ENCODE results near the gene LAPTM5. TPM values are rescaled to one million over a fixed set of nuclear protein-coding genes. Genes with fewer than 3 reads are reported as not detected.
A peak's percentile ranks its signal among the peaks of the same experiment; 100 is the strongest.

The LAPTM5 gene
- total RNA-seq, 1 donor from 2014 or later: not detected

- Histone ChIP-seq H3K9ac (no peak overlapping the region), H3K9me3 (ENCODE audit: low read depth) (no peaks in the 10 kb centered on the region), H3K4me1 (no peaks in the 10 kb centered on the region), H3F3A (ENCODE audit: low read depth) (no peaks in the 10 kb centered on the region), H3K27ac (no peak overlapping the region), H3K36me3 (no peaks in the 10 kb centered on the region), H3K79me2 (ENCODE audit: low read depth) (no peaks in the 10 kb centered on the region), H3K4me3 (no peak overlapping the region), H4K20me1 (ENCODE audit: low read depth) (no peaks in the 10 kb centered on the region), H3K4me2 (no peak overlapping the region), H2AFZ (replicated peaks) (no peak overlapping the region), H3K27me3 (no peaks in the 10 kb centered on the region)
- no peaks in the 10 kb centered on the region for H3K36me3 Mint-ChIP-seq
- H3K4me1 Mint-ChIP-seq: peaks cover 13% of the 10 kb centered on the region
- TF ChIP-seq EZH2 (IDR thresholded peaks at IDR 0.05) (no peak), EZH2phosphoT487 (IDR thresholded peaks at IDR 0.05) (no peak)
- no peak overlapping the region for H3K27ac Mint-ChIP-seq
- H3K9me3 Mint-ChIP-seq: no peaks in the 10 kb centered on the region
- no peak overlapping the region for H3K4me3 Mint-ChIP-seq
- peaks cover 6% of the 10 kb centered on the region for H3K27me3 Mint-ChIP-seq (ENCODE audit: insufficient read depth, low read depth)
- no peak for DNase-seq (ENCODE audit: low spot score)
Measured at GRCh38 chr1:30738040-30738714, 19.4 kb downstream of the LAPTM5 start.

GRCh38 chr1:30737357-30738039 lies 20.1 kb downstream of the LAPTM5 start:
- Histone ChIP-seq H3K9ac (no peak overlapping the region), H3K79me2 (ENCODE audit: low read depth) (no peaks in the 10 kb centered on the region), H3K27me3 (no peaks in the 10 kb centered on the region), H3K36me3 (no peaks in the 10 kb centered on the region), H3K27ac (no peak overlapping the region), H3F3A (ENCODE audit: low read depth) (no peaks in the 10 kb centered on the region), H2AFZ (replicated peaks) (no peak overlapping the region), H4K20me1 (ENCODE audit: low read depth) (no peaks in the 10 kb centered on the region), H3K4me3 (no peak overlapping the region), H3K4me2 (no peak overlapping the region), H3K4me1 (peaks cover 6% of the 10 kb centered on the region), H3K9me3 (ENCODE audit: low read depth) (no peaks in the 10 kb centered on the region)
- no peak for TF ChIP-seq EZH2 (IDR thresholded peaks at IDR 0.05)
- no peak for TF ChIP-seq CTCF (IDR thresholded peaks at IDR 0.05)
- TF ChIP-seq EZH2phosphoT487 (IDR thresholded peaks at IDR 0.05): no peak
- no peak overlapping the region for H3K27ac Mint-ChIP-seq
- H3K27me3 Mint-ChIP-seq (ENCODE audit: insufficient read depth, low read depth): peaks cover 6% of the 10 kb centered on the region
- H3K9me3 Mint-ChIP-seq: no peaks in the 10 kb centered on the region
- H3K36me3 Mint-ChIP-seq: no peaks in the 10 kb centered on the region
- no peak for DNase-seq (ENCODE audit: low spot score)
- H3K4me3 Mint-ChIP-seq: no peak overlapping the region
- H3K4me1 Mint-ChIP-seq: peaks cover 15% of the 10 kb centered on the region

GRCh38 chr1:30735668-30736498 lies 21.7 kb downstream of the LAPTM5 start:
- DNase-seq (ENCODE audit: low spot score): no peak
- Histone ChIP-seq H3K9ac (no peak overlapping the region), H3K4me3 (no peak overlapping the region), H3K4me2 (no peak overlapping the region), H3K79me2 (ENCODE audit: low read depth) (no peaks in the 10 kb centered on the region), H3K9me3 (ENCODE audit: low read depth) (no peaks in the 10 kb centered on the region), H4K20me1 (ENCODE audit: low read depth) (no peaks in the 10 kb centered on the region), H3K4me1 (peaks cover 8% of the 10 kb centered on the region), H2AFZ (replicated peaks) (no peak overlapping the region), H3K36me3 (no peaks in the 10 kb centered on the region), H3F3A (ENCODE audit: low read depth) (no peaks in the 10 kb centered on the region), H3K27ac (no peak overlapping the region), H3K27me3 (no peaks in the 10 kb centered on the region)
- Mint-ChIP-seq H3K27me3 (ENCODE audit: insufficient read depth, low read depth) (peaks cover 6% of the 10 kb centered on the region), H3K9me3 (no peaks in the 10 kb centered on the region), H3K27ac (no peak overlapping the region), H3K36me3 (no peaks in the 10 kb centered on the region), H3K4me1 (peaks cover 13% of the 10 kb centered on the region), H3K4me3 (no peak overlapping the region)
- TF ChIP-seq EZH2phosphoT487 (IDR thresholded peaks at IDR 0.05): no peak

GRCh38 chr1:30735124-30735523 lies 22.4 kb downstream of the LAPTM5 start:
- no peaks in the 10 kb centered on the region for H3K27me3 ChIP-seq
- H3K4me3 Mint-ChIP-seq: no peak overlapping the region
- no peaks in the 10 kb centered on the region for H4K20me1 ChIP-seq (ENCODE audit: low read depth)
- no peak overlapping the region for H3K4me2 ChIP-seq
- H3K4me1 Mint-ChIP-seq: peaks cover 13% of the 10 kb centered on the region
- no peak overlapping the region for H2AFZ ChIP-seq (replicated peaks)
- H3K27ac ChIP-seq: no peak overlapping the region
- DNase-seq (ENCODE audit: low spot score): no peak
- H3K27me3 Mint-ChIP-seq (ENCODE audit: insufficient read depth, low read depth): peaks cover 8% of the 10 kb centered on the region
- H3K4me3 ChIP-seq: no peak overlapping the region
- H3K27ac Mint-ChIP-seq: peak overlapping the region; percentile 35
- no peaks in the 10 kb centered on the region for H3F3A ChIP-seq (ENCODE audit: low read depth)
- H3K9me3 ChIP-seq (ENCODE audit: low read depth): no peaks in the 10 kb centered on the region
- no peaks in the 10 kb centered on the region for H3K36me3 Mint-ChIP-seq
- no peaks in the 10 kb centered on the region for H3K79me2 ChIP-seq (ENCODE audit: low read depth)
- peaks cover 8% of the 10 kb centered on the region for H3K4me1 ChIP-seq
- H3K9me3 Mint-ChIP-seq: no peaks in the 10 kb centered on the region
- no peak for TF ChIP-seq EZH2 (IDR thresholded peaks at IDR 0.05)
- no peak for TF ChIP-seq EZH2phosphoT487 (IDR thresholded peaks at IDR 0.05)
- TF ChIP-seq CTCF (IDR thresholded peaks at IDR 0.05): no peak
- no peak overlapping the region for H3K9ac ChIP-seq
- H3K36me3 ChIP-seq: no peaks in the 10 kb centered on the region

All from neural progenitor cell (in vitro differentiated cells).